Placental epithelial cell (primary cell): Measurements from ENCODE around the gene ZNF609. TPM values are rescaled to one million over a fixed set of nuclear protein-coding genes. Genes with fewer than 3 reads are reported as not detected.

Source experiments
- small RNA-seq: library from RNA; depleted of rRNA; stranded (forward); fragments of <200 nt; gene quantifications from one replicate; pipeline ENCODE3, GENCODE V24; 2012
- total RNA-seq: library from RNA; depleted of rRNA; stranded (reverse); fragments of >200 nt; gene quantifications from 2 replicates; pipeline ENCODE4 v1.2.3, GENCODE V29; 2012

ZNF609 gene
- total RNA-seq = 17.0 and 24.7 TPM in 2 replicates

GRCh38 chr15:64460206-64460723 is at the start of gene ZNF609:
ZNF609 (plus strand) TSS chr15:64460578; CDS start chr15:64499420, 38,842 bp downstream.

Small RNA genes lying within 50 kb of the gene (small RNA-seq; reads per million reads assigned to genes)
- gene AC100830.2 = not detected
- not detected for gene RF00019
- not detected for gene RNU6-549P

Other genes starting within 250 kb of the ZNF609 start
- gene CSNK1G1, start 104.4 kb upstream of the ZNF609 start, total RNA-seq = 25.5 and 29.4 TPM in 2 replicates
- 16.1 and 26.2 TPM in 2 replicates for gene PCLAF, start 79.1 kb upstream of the ZNF609 start, total RNA-seq
- 11.0 and 13.3 TPM in 2 replicates for gene TRIP4, start 72.7 kb upstream of the ZNF609 start, total RNA-seq